Left ventricle myocardium inferior (tissue), 1 donor: Measurements from ENCODE around the gene NCKAP5L. TPM values are rescaled to one million over a fixed set of nuclear protein-coding genes. Genes with fewer than 3 reads are reported as not detected.

Experiments
- DNase-seq: peaks from one replicate; pipeline ENCODE4 v3.0.0-alpha.2; 2020
- H3K27ac ChIP-seq: fragments of 200-600 bp; replicated peaks from 2 replicates; pipeline ENCODE4 v1.8.0; 2021
- H3K27me3 ChIP-seq: fragments of 200-600 bp; 2 replicates; pipeline ENCODE4 v1.8.0; 2021; ENCODE audit warnings: low read depth
- H3K36me3 ChIP-seq: fragments of 200-600 bp; 2 replicates; pipeline ENCODE4 v1.8.0; 2021
- H3K4me1 ChIP-seq: fragments of 200-600 bp; 2 replicates; pipeline ENCODE4 v1.8.0; 2021
- H3K4me3 ChIP-seq: fragments of 200-600 bp; 2 replicates; pipeline ENCODE4 v1.8.0; 2021; ENCODE audit warnings: mild to moderate bottlenecking, moderate library complexity
- H3K9me3 ChIP-seq: fragments of 200-600 bp; replicated peaks from 2 replicates; pipeline ENCODE4 v1.8.0; 2021
- CTCF ChIP-seq: fragments of 200-600 bp; IDR thresholded peaks from 2 replicates; pipeline ENCODE4 v1.8.0; 2021; ENCODE audit warnings: antibody characterized with exemption, mild to moderate bottlenecking, borderline replicate concordance
- intact Hi-C: fragments of 100-400 bp; cut with micrococcal nuclease; formaldehyde crosslinking; loops from one replicate; pipeline ENCODE4 v1.11.0; 2022
- total RNA-seq: library from RNA; stranded (reverse); fragmentation: NEBNext Ultra II Directional; extraction: Animal tissue kit (Norgen Biotek cat#: 25700); gene quantifications from one replicate; pipeline ENCODE4 v1.2.1, GENCODE V29; 2021
- donor health status: DM: no; HTN: yes; CAD: no; lungs with severe emphysema.

Gene NCKAP5L
- total RNA-seq, 1 donor from 2014 or later: 25.5 TPM

- DNase-seq: no peak
- Histone ChIP-seq H3K9me3 (no peaks in the 10 kb centered on the region), H3K27ac (peak overlapping the region; percentile 98), H3K36me3 (no peaks in the 10 kb centered on the region), H3K4me1 (peaks cover 80% of the 10 kb centered on the region), H3K4me3 (peak overlapping the region; percentile 89), H3K27me3 (no peaks in the 10 kb centered on the region)
- no peak for TF ChIP-seq CTCF
- intact Hi-C loops: no loop called here
Observed at GRCh38 chr12:49744363-49744885, 83.8 kb downstream of the NCKAP5L start.

DNA sequence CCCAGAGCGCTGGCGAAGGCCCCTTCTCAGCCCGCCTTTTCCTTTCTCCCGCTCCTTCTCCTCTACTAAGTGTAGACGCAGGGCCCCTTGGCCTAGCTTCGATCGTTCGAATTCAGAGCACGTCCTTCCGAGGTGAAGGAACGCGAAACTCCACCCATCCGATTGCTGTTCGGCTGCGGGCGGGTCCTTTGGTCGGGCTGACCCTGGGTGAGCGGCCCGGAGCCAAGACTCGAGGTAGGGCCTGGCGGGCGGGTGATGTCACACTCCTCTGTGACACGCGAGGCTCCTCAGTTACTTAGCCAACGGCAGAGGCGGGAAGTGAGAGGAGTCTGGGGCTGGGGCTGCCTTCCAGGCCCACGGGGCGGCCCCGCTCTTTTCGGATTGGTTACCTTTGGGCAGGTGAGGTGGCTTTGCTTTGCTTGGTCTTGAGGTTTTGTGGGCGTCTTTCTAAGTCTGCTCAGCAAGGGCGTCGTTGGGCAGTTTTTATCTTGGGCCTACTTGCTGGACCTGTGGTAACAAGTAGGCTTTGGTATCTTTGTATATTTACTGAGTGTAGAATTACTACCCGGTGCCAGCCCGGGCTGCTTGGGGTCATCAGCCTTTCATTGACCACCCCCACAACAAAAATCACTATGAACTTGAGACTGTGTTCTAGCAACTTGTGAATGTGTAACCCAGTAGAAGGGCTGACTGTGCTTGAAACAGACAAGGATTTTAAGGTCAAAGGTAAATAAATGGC is 86.2 kb downstream of the NCKAP5L start:
- intact Hi-C loops: no loop called here

More for the DNA sequence above, 86.2 kb downstream of the NCKAP5L start:
- H3K36me3 ChIP-seq: no peaks in the 10 kb centered on the region
- peak overlapping the region; percentile 89 for H3K4me3 ChIP-seq
- H3K9me3 ChIP-seq: no peaks in the 10 kb centered on the region
- DNase-seq: peak; percentile 89
- peaks cover 57% of the 10 kb centered on the region for H3K4me1 ChIP-seq
- H3K27me3 ChIP-seq: no peaks in the 10 kb centered on the region
- TF ChIP-seq CTCF: no peak
- H3K27ac ChIP-seq: peak overlapping the region; percentile 98

Other genes with a start within 250 kb of the NCKAP5L start
- 0.33 TPM for gene FAM186B, start 222.8 kb downstream of the NCKAP5L start, total RNA-seq
- 22.0 TPM for gene PRPF40B, start 204.9 kb downstream of the NCKAP5L start, total RNA-seq
- 10.4 TPM for gene FMNL3, start 121.0 kb downstream of the NCKAP5L start, total RNA-seq
- gene TMBIM6, start 86.9 kb downstream of the NCKAP5L start, total RNA-seq: 215 TPM
- 2.9 TPM for gene BCDIN3D, start 14.7 kb upstream of the NCKAP5L start, total RNA-seq
- 7.4 TPM for gene FAIM2, start 75.5 kb upstream of the NCKAP5L start, total RNA-seq
- gene AQP2, start 122.3 kb upstream of the NCKAP5L start, total RNA-seq: not detected
- 0.41 TPM for gene AQP5, start 133.5 kb upstream of the NCKAP5L start, total RNA-seq
- not detected for gene AQP6, start 144.5 kb upstream of the NCKAP5L start, total RNA-seq
- 5.4 TPM for gene RACGAP1, start 197.1 kb upstream of the NCKAP5L start, total RNA-seq
- 0.96 TPM for gene ASIC1, start 229.2 kb upstream of the NCKAP5L start, total RNA-seq